ENCODE measurements around the gene IL22RA1.

The IL22RA1 gene

DNA sequence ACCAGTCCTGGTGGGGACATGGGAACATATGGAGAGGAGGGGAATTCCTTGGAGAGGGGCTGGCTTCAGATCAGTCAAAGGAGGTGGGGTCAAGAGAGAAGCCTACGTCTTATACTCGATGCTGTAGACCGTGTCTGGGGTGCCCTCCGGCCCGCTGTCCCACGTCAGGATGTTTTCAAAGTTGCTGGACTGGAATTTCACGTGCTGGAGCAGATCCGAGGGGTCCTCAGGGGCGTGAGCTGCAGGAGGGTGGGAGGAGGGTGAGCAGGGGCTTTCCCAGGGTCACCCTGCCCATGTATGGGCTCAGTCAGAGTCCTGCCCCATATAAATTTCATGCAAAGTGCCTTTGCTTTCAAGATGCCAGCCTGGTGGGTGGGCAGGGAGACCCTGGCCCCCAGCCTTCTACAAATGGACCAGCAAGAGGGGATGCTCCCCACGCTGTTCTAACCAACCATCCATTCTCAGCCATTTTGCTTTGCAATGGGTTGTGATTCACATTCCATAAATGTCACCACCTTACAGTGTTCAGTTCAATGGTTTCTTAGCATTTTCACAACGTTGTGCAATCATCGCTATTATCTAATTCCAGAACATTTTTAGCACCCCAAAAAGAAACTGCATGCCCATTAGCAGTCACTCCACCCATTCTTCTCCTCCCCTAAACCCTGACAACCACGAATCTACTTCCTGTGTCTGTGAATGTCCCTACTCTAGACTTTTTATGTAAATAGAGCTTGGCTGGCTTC lies 4.3 kb downstream of the IL22RA1 start:
- TF ChIP-seq, protein P1, sequence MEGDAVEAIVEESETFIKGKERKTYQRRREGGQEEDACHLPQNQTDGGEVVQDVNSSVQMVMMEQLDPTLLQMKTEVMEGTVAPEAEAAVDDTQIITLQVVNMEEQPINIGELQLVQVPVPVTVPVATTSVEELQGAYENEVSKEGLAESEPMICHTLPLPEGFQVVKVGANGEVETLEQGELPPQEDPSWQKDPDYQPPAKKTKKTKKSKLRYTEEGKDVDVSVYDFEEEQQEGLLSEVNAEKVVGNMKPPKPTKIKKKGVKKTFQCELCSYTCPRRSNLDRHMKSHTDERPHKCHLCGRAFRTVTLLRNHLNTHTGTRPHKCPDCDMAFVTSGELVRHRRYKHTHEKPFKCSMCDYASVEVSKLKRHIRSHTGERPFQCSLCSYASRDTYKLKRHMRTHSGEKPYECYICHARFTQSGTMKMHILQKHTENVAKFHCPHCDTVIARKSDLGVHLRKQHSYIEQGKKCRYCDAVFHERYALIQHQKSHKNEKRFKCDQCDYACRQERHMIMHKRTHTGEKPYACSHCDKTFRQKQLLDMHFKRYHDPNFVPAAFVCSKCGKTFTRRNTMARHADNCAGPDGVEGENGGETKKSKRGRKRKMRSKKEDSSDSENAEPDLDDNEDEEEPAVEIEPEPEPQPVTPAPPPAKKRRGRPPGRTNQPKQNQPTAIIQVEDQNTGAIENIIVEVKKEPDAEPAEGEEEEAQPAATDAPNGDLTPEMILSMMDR (conservative IDR thresholded peaks at IDR 0.05; ENCODE audit: low read depth, low read length): no peak
- no peak for DNase-seq (ENCODE audit: low read depth)
- no peak overlapping the region for H3K4me3 ChIP-seq (ENCODE audit: low read depth, low read length)

DNA sequence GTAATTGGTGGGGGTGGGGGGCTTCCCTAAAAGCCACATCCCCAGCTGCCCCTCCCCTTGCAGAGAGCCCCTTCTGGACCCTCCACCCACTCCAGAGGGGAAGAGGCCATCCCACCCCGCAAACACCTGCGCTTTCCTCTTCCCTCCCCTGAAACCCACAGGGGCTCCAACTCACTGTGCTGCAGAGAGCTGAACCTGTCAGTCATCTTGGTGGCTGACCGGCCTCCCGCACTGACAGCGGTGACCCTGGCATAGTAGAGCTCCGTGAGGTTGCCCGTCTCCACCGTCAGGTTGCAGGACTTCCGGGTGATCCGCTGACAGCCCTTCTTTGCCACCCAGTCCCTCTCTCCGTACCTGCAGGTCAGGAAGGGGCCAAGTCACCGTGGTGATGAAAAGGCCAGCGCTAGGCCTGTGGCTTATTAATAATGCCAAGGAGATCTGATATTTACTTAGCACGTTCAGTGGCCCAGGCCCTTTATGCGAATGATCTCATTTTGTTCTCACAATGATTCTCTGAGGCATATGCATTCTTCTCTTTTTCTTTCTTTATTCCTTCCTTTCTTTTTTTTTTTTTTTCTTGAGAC lies 5.9 kb downstream of the IL22RA1 start:
- TF ChIP-seq, protein P1 (conservative IDR thresholded peaks at IDR 0.05; ENCODE audit: low read depth, low read length): no peak
- H3K4me3 ChIP-seq (ENCODE audit: low read depth, low read length): no peak overlapping the region
- no peak for DNase-seq (ENCODE audit: low read depth)

DNA sequence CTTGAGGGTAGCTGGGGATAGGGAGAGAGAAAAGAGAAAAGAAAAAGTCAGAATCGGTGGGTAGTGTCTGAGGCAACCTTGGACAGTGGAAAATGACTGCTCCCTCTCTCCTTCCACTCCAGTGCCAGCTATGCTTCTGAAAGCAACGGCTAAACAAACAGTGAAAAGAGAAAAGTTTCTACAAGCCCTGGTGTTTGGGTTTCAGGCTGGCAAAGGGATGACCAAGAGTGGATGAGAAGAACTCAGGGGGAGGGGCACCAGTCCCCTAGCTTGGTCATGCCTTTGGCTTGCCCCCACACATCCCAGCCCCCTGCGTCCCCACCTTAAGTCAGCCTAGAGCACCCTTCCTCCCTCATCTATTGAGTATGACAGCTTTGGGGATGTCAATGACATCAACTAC lies 8.6 kb downstream of the IL22RA1 start:
- TF ChIP-seq, protein P1 (conservative IDR thresholded peaks at IDR 0.05; ENCODE audit: low read depth, low read length): no peak
- DNase-seq (ENCODE audit: low read depth): no peak
- H3K4me3 ChIP-seq (ENCODE audit: low read depth, low read length): no peak overlapping the region

DNA sequence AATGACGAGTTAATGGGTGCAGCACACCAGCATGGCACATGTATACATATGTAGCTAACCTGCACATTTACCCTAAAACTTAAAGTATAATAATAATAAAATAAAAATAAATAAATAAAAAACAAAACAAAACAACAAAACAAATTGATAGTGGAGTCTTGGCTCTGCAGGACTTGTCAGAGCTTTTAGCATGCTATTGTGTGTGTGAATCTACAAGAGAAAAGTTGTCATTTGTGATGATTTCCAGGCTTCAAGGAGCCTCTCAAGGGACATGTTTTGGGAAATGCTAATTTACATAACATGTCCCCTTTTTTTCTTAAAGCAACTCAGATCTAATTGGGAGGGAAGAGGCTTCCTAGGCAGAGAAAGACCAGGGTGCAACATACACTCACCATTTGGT lies 9.1 kb downstream of the IL22RA1 start:
- TF ChIP-seq, protein P1 (conservative IDR thresholded peaks at IDR 0.05; ENCODE audit: low read depth, low read length): no peak
- no peak for DNase-seq (ENCODE audit: low read depth)

DNA sequence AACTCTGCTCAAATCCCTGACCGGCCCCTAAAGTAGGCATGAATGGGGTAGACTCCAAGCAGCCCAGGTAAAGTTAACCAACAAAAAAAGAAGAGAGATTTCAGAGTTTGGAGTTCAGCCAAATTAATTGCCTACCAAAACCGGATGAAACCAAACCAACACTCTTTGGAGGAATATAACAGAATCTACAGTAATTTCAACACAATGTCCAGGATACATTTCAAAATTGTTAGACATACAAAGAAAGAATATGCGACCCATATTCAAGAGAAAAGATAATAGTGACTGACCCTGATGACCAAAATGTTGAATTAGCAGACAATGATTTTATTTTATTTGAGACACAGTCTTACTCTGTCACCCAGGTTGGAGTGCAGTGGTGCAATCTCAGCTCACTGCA lies 12.6 kb downstream of the IL22RA1 start:
- H3K4me3 ChIP-seq (ENCODE audit: low read depth, low read length): no peak overlapping the region
- TF ChIP-seq, protein P1 (conservative IDR thresholded peaks at IDR 0.05; ENCODE audit: low read depth, low read length): no peak
- no peak for DNase-seq (ENCODE audit: low read depth)

More for the DNA sequence above, 9.1 kb downstream of the IL22RA1 start:
- no peak overlapping the region for H3K4me3 ChIP-seq (ENCODE audit: low read depth, low read length)

DNA sequence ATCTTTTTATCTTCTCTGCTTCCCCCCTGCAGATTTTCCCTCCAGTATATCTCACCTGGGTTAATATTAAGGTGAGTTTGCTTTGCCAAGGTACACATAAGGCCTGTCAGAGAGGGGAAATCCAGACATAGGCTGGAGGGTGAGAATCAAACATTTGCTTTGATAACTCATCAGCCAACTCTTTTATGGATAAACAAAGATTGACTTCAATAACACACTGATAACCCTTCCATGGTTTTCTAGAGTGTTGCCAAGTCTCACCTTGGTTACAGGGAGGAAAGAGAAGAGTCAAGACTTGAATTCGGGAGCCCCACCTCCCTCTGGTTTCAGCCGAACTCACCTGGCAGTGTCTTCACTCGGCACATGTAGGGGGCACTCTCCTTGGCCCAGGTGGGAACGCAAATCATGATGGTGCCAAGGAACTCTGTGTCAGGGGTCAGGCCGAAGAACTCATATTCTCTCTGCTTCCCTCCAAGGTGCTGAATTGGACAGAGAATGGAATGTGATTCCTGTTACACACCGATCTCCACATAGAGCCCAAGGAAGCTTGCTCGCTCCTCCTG lies 15.1 kb downstream of the IL22RA1 start:
- H3K4me3 ChIP-seq (ENCODE audit: low read depth, low read length): no peak overlapping the region
- no peak for DNase-seq (ENCODE audit: low read depth)
- TF ChIP-seq, protein P1 (conservative IDR thresholded peaks at IDR 0.05; ENCODE audit: low read depth, low read length): no peak
